ENCODE data around the gene MICU2.
A peak's percentile ranks its signal among the peaks of the same experiment; 100 is the strongest.

The MICU2 gene

GRCh38 chr13:21481359-21481758 is 122.6 kb downstream of the MICU2 start:
- no peak for DNase-seq

- DNase-seq = peak; percentile 67 to 76
Measured at GRCh38 chr13:21478881-21479808, 124.8 kb downstream of the MICU2 start.

GRCh38 chr13:21476893-21477472 is 127.0 kb downstream of the MICU2 start:
- DNase-seq = peak; percentile 93 to 94

GRCh38 chr13:21475115-21475514 is 128.9 kb downstream of the MICU2 start:
- DNase-seq = no peak

- no peak for DNase-seq
Measured at GRCh38 chr13:21470785-21471184, 133.2 kb downstream of the MICU2 start.

- DNase-seq = no peak
Measured at GRCh38 chr13:21466527-21466926, 137.4 kb downstream of the MICU2 start.

GRCh38 chr13:21465710-21466160 is 138.2 kb downstream of the MICU2 start:
- DNase-seq = no peak

- DNase-seq = no peak
Measured at GRCh38 chr13:21463424-21463823, 140.5 kb downstream of the MICU2 start.

- DNase-seq = no peak
Measured at GRCh38 chr13:21461131-21461530, 142.8 kb downstream of the MICU2 start.

- DNase-seq = peak; percentile 79 to 83
Measured at GRCh38 chr13:21458813-21459701, 144.9 kb downstream of the MICU2 start, which contains the start of gene ZDHHC20. Gene ZDHHC20, minus strand, starts transcription at chr13:21459303. Its CDS starts 132 bp downstream, at chr13:21459171.

- DNase-seq = peak in 1 of 2 experiments; percentile 22
Measured at GRCh38 chr13:21458451-21458812, 145.5 kb downstream of the MICU2 start.

GRCh38 chr13:21453387-21454081 is 150.4 kb downstream of the MICU2 start:
- DNase-seq = no peak

GRCh38 chr13:21450936-21451335 is 153.0 kb downstream of the MICU2 start:
- DNase-seq = peak; percentile 50 to 58

- no peak for DNase-seq
Measured at GRCh38 chr13:21446656-21447055, 157.3 kb downstream of the MICU2 start.

- no peak for DNase-seq
Measured at GRCh38 chr13:21445759-21446158, 158.2 kb downstream of the MICU2 start.

- DNase-seq = peak in 1 of 2 experiments; percentile 44
Measured at GRCh38 chr13:21443171-21443570, 160.8 kb downstream of the MICU2 start.

Measured in AML-193 (cell line).